Measurements from ENCODE around the gene RUNX1. TPM values are rescaled to one million over a fixed set of nuclear protein-coding genes. Genes with fewer than 3 reads are reported as not detected.

RUNX1 gene
- total RNA-seq, 1 donor from 2014 or later, result 4.4 TPM

DNA sequence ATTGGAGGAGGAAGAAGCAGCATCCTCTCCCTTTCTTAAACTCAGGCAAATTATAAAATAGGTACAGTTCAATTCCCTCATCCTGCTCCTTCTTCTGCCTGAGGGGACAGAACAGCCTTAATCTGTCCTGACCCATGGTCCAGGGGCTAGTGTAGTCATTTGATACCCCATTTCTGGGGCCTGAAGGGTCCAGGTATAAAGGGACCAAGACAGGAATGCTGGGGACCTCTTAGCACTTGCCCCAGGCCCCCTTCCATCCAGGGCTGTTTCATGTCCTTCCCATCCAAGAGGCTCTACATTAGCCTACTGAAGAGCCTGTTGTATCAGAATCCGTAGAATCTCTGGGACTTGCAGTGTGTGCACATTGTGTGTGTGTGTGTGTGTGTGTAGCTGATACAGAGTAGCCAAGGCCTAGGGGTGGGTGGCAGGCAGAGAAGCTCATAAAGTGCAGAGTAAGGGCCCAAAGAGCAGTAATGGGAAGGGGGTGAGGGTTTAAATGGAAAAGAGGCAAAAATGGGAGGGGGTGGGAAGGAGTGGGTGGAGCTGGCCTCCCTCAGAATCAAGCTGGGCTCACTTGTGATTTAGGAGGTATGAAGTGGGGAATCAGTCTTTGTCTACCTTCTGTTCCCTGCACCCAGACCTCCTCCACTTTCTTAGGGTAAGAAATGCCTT lies 32.4 kb downstream of the RUNX1 start:
- no peak for DNase-seq (ENCODE audit: low read depth, low spot score)

GRCh38 chr21:35016071-35016470 lies 33.0 kb downstream of the RUNX1 start:
- no peak for DNase-seq (ENCODE audit: low read depth, low spot score)

- DNase-seq (ENCODE audit: low read depth, low spot score), result no peak
Observed at GRCh38 chr21:35015435-35016024, 33.6 kb downstream of the RUNX1 start.

DNA sequence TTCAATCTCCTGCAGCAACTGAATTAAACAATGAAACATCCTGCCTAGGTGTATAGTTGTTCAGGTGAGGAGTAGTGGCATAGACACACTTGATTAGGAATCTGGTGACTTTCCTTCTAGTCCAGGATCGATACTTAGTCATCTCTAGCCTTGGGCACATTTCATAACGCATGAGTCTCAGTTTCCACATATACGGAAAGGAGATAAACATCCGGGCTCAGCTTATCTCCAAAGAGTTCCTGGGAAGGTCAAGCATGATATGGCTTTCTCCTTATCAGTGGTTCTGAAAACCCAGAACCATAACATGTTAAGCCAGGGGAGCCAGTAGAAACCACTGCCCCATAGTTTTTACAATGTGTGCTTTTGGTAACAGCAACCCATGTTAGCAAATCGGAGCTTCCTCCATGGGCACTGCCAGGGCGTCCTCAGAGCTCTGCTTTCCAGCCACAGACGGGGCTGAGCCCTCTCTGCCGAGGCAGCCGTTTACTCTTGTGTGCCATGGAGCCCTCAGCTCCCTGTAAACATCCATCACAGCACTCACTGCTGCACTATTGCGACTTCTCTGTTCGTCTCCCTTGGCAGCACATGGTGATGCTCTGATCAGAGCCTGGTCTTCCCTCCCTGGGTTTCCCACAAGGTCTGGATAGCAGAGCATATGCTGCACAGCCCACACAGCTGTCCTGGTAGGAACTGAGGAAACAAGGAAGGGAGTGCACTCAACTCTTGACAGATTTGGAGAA lies 34.6 kb downstream of the RUNX1 start:
- no peak for DNase-seq (ENCODE audit: low read depth, low spot score)

DNA sequence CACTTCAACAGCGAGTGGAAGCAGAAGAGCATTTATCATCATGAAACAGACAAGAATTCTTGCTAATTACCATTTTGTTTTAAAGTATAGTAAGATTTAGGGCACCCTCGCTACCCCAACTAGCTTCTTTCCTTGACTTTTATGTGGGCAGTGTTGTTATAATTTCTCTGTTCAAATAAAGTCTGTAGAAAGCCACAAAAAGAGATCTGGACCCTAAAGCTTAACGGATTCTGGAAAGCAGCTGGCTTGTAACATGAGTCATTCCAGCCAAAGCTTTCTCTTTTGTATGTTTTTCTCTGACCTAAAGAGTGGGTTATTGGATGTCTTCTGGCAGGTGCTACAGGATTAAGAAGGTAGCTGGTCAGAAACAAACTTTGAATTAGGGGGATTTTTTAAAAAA lies 37.4 kb downstream of the RUNX1 start:
- no peak for DNase-seq (ENCODE audit: low read depth, low spot score)

GRCh38 chr21:35010447-35010846 lies 38.7 kb downstream of the RUNX1 start:
- no peak for DNase-seq (ENCODE audit: low read depth, low spot score)

- no peak for DNase-seq (ENCODE audit: low read depth, low spot score)
Observed at GRCh38 chr21:35007348-35007747, 41.8 kb downstream of the RUNX1 start.

GRCh38 chr21:35006771-35007170 lies 42.3 kb downstream of the RUNX1 start:
- no peak for DNase-seq (ENCODE audit: low read depth, low spot score)

DNA sequence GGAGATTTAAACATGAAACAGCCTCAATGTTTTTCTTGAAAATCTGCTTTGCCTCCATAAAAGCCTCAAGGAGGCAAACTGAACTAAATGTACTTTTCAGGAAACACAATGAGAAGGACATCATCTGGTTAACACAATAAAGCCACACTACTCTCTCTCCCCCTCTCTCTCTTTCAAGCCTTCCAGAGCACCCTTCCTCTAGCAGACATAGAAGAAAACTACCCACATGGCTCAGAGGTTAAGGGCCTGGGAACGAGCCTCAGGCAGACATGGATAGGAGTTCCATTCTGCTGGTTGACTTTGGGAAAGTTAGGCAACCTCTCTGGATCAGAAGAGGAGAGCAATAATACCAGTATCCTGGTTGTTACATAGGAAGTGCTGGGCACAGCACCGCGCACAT lies 42.9 kb downstream of the RUNX1 start:
- no peak for DNase-seq (ENCODE audit: low read depth, low spot score)

- DNase-seq (ENCODE audit: low read depth, low spot score), result no peak
Observed at GRCh38 chr21:35005560-35006224, 43.4 kb downstream of the RUNX1 start.

DNA sequence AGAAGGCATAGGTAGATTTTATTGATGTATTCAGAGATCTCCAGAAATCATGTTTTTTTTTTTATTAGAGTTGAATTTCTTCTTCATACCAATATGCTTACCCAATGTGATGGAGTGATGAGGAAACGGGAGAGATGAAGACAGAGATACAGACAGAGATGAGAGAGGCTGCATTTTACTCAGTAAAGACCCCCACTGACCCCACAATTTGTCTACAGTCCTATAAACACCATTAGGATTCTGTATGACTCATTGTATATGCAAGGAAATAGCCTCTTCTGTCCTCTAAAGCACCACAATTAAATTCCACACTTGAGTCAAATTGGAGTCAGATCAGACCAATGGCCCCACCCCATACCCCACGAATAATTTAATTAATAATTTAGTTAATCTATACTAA lies 44.0 kb downstream of the RUNX1 start:
- no peak for DNase-seq (ENCODE audit: low read depth, low spot score)

DNA sequence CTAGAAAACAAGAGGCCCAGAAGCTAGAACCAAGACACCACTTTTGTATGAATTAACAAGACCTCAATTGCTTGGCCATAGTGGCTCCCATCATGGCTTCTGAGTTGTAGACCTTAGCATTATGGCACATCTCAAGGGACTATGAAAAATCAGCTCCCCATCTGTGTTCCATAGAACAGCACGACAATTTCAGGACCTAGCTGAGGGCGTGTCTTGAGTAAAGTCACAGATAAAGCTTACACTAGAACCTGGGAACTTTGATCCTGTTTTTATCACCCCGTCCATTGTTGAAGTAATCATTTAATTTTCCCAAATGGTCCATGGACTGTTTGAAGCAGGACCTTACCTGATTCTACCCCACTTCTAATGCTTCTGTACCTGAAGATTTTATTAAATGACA lies 44.8 kb downstream of the RUNX1 start:
- DNase-seq (ENCODE audit: low read depth, low spot score), result no peak

GRCh38 chr21:35002879-35003722 lies 46.0 kb downstream of the RUNX1 start:
- no peak for DNase-seq (ENCODE audit: low read depth, low spot score)

DNA sequence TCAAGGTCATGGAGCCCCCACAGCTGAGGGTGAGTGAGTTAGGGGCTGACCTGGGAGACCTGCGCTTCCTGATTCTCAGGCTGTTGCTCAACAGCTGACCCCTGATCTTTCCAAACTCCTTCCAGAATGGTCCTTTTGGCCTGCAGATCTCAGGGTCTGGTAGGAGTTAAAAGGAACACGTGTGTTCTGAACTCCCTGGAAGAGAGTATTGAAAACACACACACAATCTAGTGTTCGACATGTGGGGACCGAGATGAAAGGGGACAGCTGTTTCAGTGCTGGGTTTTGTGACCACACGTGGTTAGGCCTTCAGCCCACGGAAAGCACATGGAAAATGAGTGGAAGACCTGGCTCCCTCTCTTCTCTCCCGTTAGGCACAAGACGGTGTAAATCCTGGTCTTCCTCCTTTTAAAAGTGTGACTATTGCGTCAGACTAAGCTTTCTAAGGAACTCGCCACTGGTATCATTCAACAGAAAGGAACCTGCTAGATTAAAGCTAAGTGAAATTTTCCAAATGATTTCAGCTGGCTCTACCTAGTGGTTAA lies 49.6 kb downstream of the RUNX1 start:
- no peak for DNase-seq (ENCODE audit: low read depth, low spot score)

- no peak for DNase-seq (ENCODE audit: low read depth, low spot score)
Observed at GRCh38 chr21:34998176-34998575, 50.9 kb downstream of the RUNX1 start.

DNA sequence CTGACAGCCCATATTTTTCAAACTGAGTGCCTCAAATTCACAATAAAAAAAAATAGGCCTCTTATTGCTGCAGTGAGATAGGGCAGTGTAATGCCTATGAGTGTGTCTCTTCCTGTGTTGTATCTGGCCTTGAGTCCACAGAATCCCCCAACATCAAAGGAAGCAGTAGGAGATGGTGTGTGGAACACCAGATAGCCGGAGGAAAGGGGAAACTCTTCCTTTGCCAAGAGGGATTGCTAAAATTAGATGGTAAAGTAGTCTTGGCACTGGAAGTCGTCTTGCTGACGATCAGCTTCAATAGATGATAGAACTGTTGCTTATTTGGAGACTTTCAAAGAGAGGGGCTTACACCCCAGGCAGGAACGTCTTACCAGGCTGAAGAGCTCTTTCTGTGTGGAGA lies 51.8 kb downstream of the RUNX1 start:
- DNase-seq (ENCODE audit: low read depth, low spot score), result no peak

- DNase-seq (ENCODE audit: low read depth, low spot score), result no peak
Observed at GRCh38 chr21:34996304-34997101, 52.6 kb downstream of the RUNX1 start.

DNA sequence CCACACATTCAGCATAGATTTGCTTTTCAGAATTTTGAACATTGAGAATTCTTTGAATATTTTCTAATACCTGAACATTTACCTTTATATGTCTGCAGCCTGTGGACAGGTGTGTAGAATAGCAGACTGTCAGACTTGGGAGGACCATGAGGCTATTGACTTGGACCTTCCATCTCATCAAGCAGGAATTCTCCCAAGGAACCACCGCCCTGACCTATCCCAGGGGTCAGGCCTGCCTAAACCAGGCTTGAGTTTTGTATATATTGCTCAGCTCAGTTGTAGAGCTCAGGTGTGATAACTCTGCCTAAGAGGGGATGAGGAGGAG lies 53.2 kb downstream of the RUNX1 start:
- no peak for DNase-seq (ENCODE audit: low read depth, low spot score)

GRCh38 chr21:34994766-34995631 lies 54.1 kb downstream of the RUNX1 start:
- no peak for DNase-seq (ENCODE audit: low read depth, low spot score)
